K562 (cell line): ENCODE results near the gene NBEA. TPM values are rescaled to one million over a fixed set of nuclear protein-coding genes. Genes with fewer than 3 reads are reported as not detected.

ENCODE experiments used
- ATAC-seq: fragments of 200-7000 bp; cut with Tn5 transposase; 3 replicates; pipeline ENCODE4 v1.9.1; 2020; ENCODE audit warnings: moderate library complexity
- BruUV-seq: library from RNA; stranded (reverse); fragments of 400-500 nt; replicated peaks from 2 replicates; lab custom pipeline; 2021; lab: Mats Ljungman, UMichigan
- CTCF ChIA-PET: fragments of 300-600 bp; formaldehyde crosslinking; extraction: SDS; loops from one replicate; lab custom pipeline; 2021; ENCODE audit warnings: low intra/inter-chr PET ratio; lab: Yijun Ruan, JAX
- POLR2A ChIA-PET: fragments of 300-600, 350-650 bp; sonication (Branson Sonifier 250); formaldehyde crosslinking; extraction: SDS; loops from one replicate; lab custom pipeline; 2021; ENCODE audit warnings: antibody characterized with exemption, inconsistent platforms; lab: Yijun Ruan, JAX
- DNase-seq, 4 experiments: peaks; one replicate each; pipeline versions ENCODE4 v3.0.0 to v3.0.0-alpha.2; 2011 to 2018; ENCODE audit warnings: low spot score in 3 of 4, mixed read lengths in 3 of 4; ENCODE audit errors: extremely low read depth in 1 of 4
- FAIRE-seq: peaks from 2 replicates; lab custom pipeline; 2011; peaks lifted over from hg19 to GRCh38; lab: Jason Lieb, UNC
- H2AFZ ChIP-seq: 2 replicates; pipeline ENCODE4 v1.6.0; 2011; ENCODE audit warnings: low read depth, low read length, control low read depth, inconsistent platforms
- H3K27ac ChIP-seq: fragments of 200-600 bp; 3 replicates; pipeline ENCODE4 v1.8.0; 2011; ENCODE audit warnings: low read depth, mild to moderate bottlenecking, control low read depth, inconsistent platforms, low read length, moderate library complexity, mixed read lengths; ENCODE audit errors: extremely low read depth
- H3K27me3 ChIP-seq, 2 experiments: fragments of 300-600 bp in 1 of 2; 2 replicates in 1 of 2; 3 replicates in 1 of 2; pipeline versions ENCODE4 v1.6.0 to v1.8.0; 2011; ENCODE audit warnings: inconsistent platforms in 2 of 2, low read length in 2 of 2, mild to moderate bottlenecking in 1 of 2, mixed read lengths in 1 of 2, moderate library complexity in 1 of 2; ENCODE audit not compliant: control insufficient read depth in 2 of 2, insufficient read depth in 2 of 2
- H3K36me3 ChIP-seq: fragments of 300-600 bp; 3 replicates; pipeline ENCODE4 v1.8.0; 2011; ENCODE audit warnings: mild to moderate bottlenecking, low read length, inconsistent platforms; ENCODE audit not compliant: control insufficient read depth, insufficient read depth
- H3K4me1 ChIP-seq, 2 experiments: fragments of 200-600 bp in 1 of 2; replicated peaks in 1 of 2; 2 replicates in 1 of 2; 3 replicates in 1 of 2; pipeline versions ENCODE4 v1.5.1 to v1.8.0; 2011; ENCODE audit warnings: inconsistent platforms in 2 of 2, low read length in 2 of 2, mild to moderate bottlenecking in 1 of 2, mixed read lengths in 1 of 2, moderate library complexity in 1 of 2; ENCODE audit not compliant: control insufficient read depth in 2 of 2, insufficient read depth in 2 of 2
- H3K4me2 ChIP-seq: 2 replicates; pipeline ENCODE4 v1.6.1; 2011; ENCODE audit warnings: low read length, control low read depth, inconsistent platforms, mixed read lengths; ENCODE audit not compliant: insufficient read depth
- H3K4me3 ChIP-seq: fragments of 200-600 bp; sonication (generic), shearing (Covaris generic); 2 replicates; pipeline ENCODE4 v1.5.1; 2016; ENCODE audit warnings: control low read depth, inconsistent platforms
- H3K79me2 ChIP-seq: fragments of 200-600 bp; 3 replicates; pipeline ENCODE4 v1.8.0; 2011; ENCODE audit warnings: low read length, inconsistent platforms; ENCODE audit not compliant: control insufficient read depth, insufficient read depth
- H3K9ac ChIP-seq, 2 experiments: 2 replicates each; pipeline versions ENCODE4 v1.6.0 to v1.6.1; 2011; ENCODE audit warnings: low read depth in 2 of 2, low read length in 2 of 2, control low read depth in 1 of 2, inconsistent platforms in 1 of 2, mild to moderate bottlenecking in 1 of 2, mixed read lengths in 1 of 2; ENCODE audit not compliant: insufficient read depth in 1 of 2
- H3K9me1 ChIP-seq: one replicate; pipeline ENCODE4 v1.6.0; 2011; ENCODE audit warnings: inconsistent platforms, mild to moderate bottlenecking, low read length, moderate library complexity; ENCODE audit not compliant: control insufficient read depth, insufficient read depth
- H3K9me3 ChIP-seq: replicated peaks from 2 replicates; pipeline ENCODE4 v1.5.1; 2011; ENCODE audit warnings: low read depth, low read length, inconsistent platforms; ENCODE audit not compliant: control insufficient read depth, insufficient read depth
- H4K20me1 ChIP-seq: replicated peaks from 2 replicates; pipeline ENCODE4 v1.6.1; 2011; ENCODE audit warnings: low read length, inconsistent platforms, mixed read lengths; ENCODE audit not compliant: control insufficient read depth, insufficient read depth
- CHAMP1 ChIP-seq: fragments of 450-650 bp; IDR thresholded peaks from 2 replicates; pipeline ENCODE4 v1.6.1; 2016; ENCODE audit warnings: mild to moderate bottlenecking
- FOXA3 ChIP-seq, 2 experiments: fragments of 450-650 bp in 1 of 2; sonication (generic) in 1 of 2; formaldehyde crosslinking; IDR thresholded peaks in 1 of 2; conservative IDR thresholded peaks in 1 of 2; 2 replicates each; pipeline versions ENCODE4 v1.4.0 to v1.8.0; 2020 to 2022; ENCODE audit warnings: mild to moderate bottlenecking in 2 of 2, missing genetic modification reagents in 1 of 2
- GATAD2B ChIP-seq: fragments of 450-650 bp; IDR thresholded peaks from 2 replicates; pipeline ENCODE4 v1.6.1; 2017; ENCODE audit warnings: mild to moderate bottlenecking, borderline replicate concordance
- MITF ChIP-seq: IDR thresholded peaks from 2 replicates; pipeline ENCODE4 v1.6.1; 2014; ENCODE audit warnings: antibody characterized with exemption
- NFIC ChIP-seq: fragments of 450-650 bp; IDR thresholded peaks from 2 replicates; pipeline ENCODE4 v1.6.1; 2017; ENCODE audit warnings: mild to moderate bottlenecking, inconsistent platforms
- RFX7 ChIP-seq: fragments of 250-450 bp; sonication (Bioruptor Pico); IDR thresholded peaks from 2 replicates; pipeline ENCODE4 v1.5.1; 2021; ENCODE audit warnings: mild to moderate bottlenecking
- RHOXF2B ChIP-seq: fragments of 250-450 bp; sonication (Bioruptor Pico); conservative IDR thresholded peaks from 2 replicates; pipeline ENCODE4 v1.5.1; 2021
- WHSC1 ChIP-seq: IDR thresholded peaks from one replicate; pipeline ENCODE4 v1.6.1; 2012; ENCODE audit warnings: low read length, control low read depth, inconsistent platforms
- ZFP30 ChIP-seq: fragments of 250-450 bp; sonication (Bioruptor Pico); IDR thresholded peaks from 2 replicates; pipeline ENCODE4 v1.8.0; 2022; ENCODE audit warnings: moderate library complexity, mild to moderate bottlenecking, inconsistent platforms, borderline replicate concordance
- ZNF347 ChIP-seq: fragments of 450-650 bp; formaldehyde crosslinking; IDR thresholded peaks from 2 replicates; pipeline ENCODE4 v1.4.0; 2020; ENCODE audit warnings: low read depth, mild to moderate bottlenecking, moderate library complexity
- ZNF551 ChIP-seq: fragments of 250-450 bp; sonication (Bioruptor Pico); IDR thresholded peaks from 2 replicates; pipeline ENCODE4 v1.5.0; 2021; ENCODE audit warnings: mild to moderate bottlenecking, moderate library complexity
- ZNF695 ChIP-seq: fragments of 450-650 bp; formaldehyde crosslinking; IDR thresholded peaks from 2 replicates; pipeline ENCODE4 v1.4.0; 2020; ENCODE audit warnings: mild to moderate bottlenecking, moderate library complexity
- WGBS: fragments of 100-300 bp; shearing (Covaris generic); methylation state at CpG from one replicate; pipeline ENCODE4 v1.1.6; 2016; ENCODE audit warnings: low coverage, mixed read lengths; ENCODE audit not compliant: insufficient coverage; ENCODE audit errors: missing lambda C conversion rate; 5-methylcytosine and 5-hydroxymethylcytosine counted together
- in situ Hi-C: fragments of 300-500 bp; cut with MboI; formaldehyde crosslinking; loops from 4 replicates; pipeline ENCODE4 v1.15.0; 2018; ENCODE audit warnings: inconsistent platforms, mixed read lengths
- intact Hi-C: fragments of 100-400 bp; cut with micrococcal nuclease; formaldehyde crosslinking; loops from 2 replicates; pipeline ENCODE4 v1.14.2; 2022
- polyA plus RNA-seq, 8 experiments: library from polyadenylated mRNA; depleted of rRNA in 4 of 8; stranded (reverse) in 5 of 8; unstranded in 3 of 8; fragments of >200 nt; fragmentation: Nextera tagmentation in 2 of 8; fragmentation: Illumina TruSeq in 1 of 8; extraction: Ambion mirVana in 2 of 8; extraction: Trizol in 1 of 8; gene quantifications; 2 replicates each; pipeline versions ENCODE4 v1.2.1 to v1.2.3, GENCODE V29; 2011 to 2014; ENCODE audit warnings: inconsistent platforms in 1 of 8, missing spikeins in 1 of 8
- total RNA-seq, 7 experiments: library from RNA; depleted of rRNA in 6 of 7; stranded (reverse); fragments of >200 nt in 6 of 7; fragmentation: Illumina TruSeq in 2 of 7; extraction: Trizol in 2 of 7; gene quantifications; 2 replicates each; pipeline versions ENCODE4 v1.2.1 to v1.2.3, GENCODE V29; 2011 to 2021; ENCODE audit warnings: low replicate concordance in 1 of 7
- TF ChIP-seq, protein P1 (sequence below): fragments of 450-650 bp; IDR thresholded peaks from 2 replicates; pipeline ENCODE4 v1.6.1; 2017; ENCODE audit warnings: antibody characterized with exemption, mild to moderate bottlenecking

The NBEA gene
- total and polyA plus RNA-seq, 9 of the 15 experiments (the other 6 are each of a cell fraction or from before 2014, with no cell fraction given) = 0.03 to 0.94 (median 0.05) TPM; not detected in 2

GRCh38 chr13:35256459-35257148 is 314.5 kb downstream of the NBEA start:
- H3K9me1 ChIP-seq = no peaks in the 10 kb centered on the region
- no peaks in the 10 kb centered on the region for H3K36me3 ChIP-seq
- H4K20me1 ChIP-seq = no peaks in the 10 kb centered on the region
- no peak overlapping the region for H2AFZ ChIP-seq
- no TSS peak for BruUV-seq
- in situ Hi-C loops (no loop called here), intact Hi-C loops (no loop called here)
- no peaks in the 10 kb centered on the region for H3K9me3 ChIP-seq
- H3K9ac ChIP-seq = no peak overlapping the region
- no peaks in the 10 kb centered on the region for H3K4me1 ChIP-seq
- FAIRE-seq = no peak
- no peak overlapping the region for H3K27ac ChIP-seq
- CTCF ChIA-PET = no interaction called here
- no peaks in the 10 kb centered on the region for H3K27me3 ChIP-seq
- H3K4me3 ChIP-seq = no peak overlapping the region
- POLR2A ChIA-PET = no interaction called here
- WGBS = 3% methylated on average over 4 of the region's 9 CpGs
- no peak overlapping the region for H3K4me2 ChIP-seq
- no peak for ATAC-seq
- H3K79me2 ChIP-seq = no peaks in the 10 kb centered on the region
- no peak for DNase-seq
- TF ChIP-seq ZNF347 (no peak), GATAD2B (no peak), NFIC (no peak), RFX7 (CRISPR knock-in tag) (no peak), MITF (no peak), ZFP30 (CRISPR knock-in tag) (no peak), ZNF551 (CRISPR knock-in tag) (no peak), WHSC1 (no peak), RHOXF2B (no peak), FOXA3 (CRISPR knock-in tag; conservative IDR thresholded peaks at IDR 0.05 in 1 of 2, IDR thresholded peaks at IDR 0.05 in 1 of 2) (no peak), ZNF695 (CRISPR knock-in tag) (no peak), CHAMP1 (no peak)
- TF ChIP-seq, protein P1, sequence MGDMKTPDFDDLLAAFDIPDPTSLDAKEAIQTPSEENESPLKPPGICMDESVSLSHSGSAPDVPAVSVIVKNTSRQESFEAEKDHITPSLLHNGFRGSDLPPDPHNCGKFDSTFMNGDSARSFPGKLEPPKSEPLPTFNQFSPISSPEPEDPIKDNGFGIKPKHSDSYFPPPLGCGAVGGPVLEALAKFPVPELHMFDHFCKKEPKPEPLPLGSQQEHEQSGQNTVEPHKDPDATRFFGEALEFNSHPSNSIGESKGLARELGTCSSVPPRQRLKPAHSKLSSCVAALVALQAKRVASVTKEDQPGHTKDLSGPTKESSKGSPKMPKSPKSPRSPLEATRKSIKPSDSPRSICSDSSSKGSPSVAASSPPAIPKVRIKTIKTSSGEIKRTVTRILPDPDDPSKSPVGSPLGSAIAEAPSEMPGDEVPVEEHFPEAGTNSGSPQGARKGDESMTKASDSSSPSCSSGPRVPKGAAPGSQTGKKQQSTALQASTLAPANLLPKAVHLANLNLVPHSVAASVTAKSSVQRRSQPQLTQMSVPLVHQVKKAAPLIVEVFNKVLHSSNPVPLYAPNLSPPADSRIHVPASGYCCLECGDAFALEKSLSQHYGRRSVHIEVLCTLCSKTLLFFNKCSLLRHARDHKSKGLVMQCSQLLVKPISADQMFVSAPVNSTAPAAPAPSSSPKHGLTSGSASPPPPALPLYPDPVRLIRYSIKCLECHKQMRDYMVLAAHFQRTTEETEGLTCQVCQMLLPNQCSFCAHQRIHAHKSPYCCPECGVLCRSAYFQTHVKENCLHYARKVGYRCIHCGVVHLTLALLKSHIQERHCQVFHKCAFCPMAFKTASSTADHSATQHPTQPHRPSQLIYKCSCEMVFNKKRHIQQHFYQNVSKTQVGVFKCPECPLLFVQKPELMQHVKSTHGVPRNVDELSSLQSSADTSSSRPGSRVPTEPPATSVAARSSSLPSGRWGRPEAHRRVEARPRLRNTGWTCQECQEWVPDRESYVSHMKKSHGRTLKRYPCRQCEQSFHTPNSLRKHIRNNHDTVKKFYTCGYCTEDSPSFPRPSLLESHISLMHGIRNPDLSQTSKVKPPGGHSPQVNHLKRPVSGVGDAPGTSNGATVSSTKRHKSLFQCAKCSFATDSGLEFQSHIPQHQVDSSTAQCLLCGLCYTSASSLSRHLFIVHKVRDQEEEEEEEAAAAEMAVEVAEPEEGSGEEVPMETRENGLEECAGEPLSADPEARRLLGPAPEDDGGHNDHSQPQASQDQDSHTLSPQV = no peak
